DND-41 (cell line): ENCODE results near the gene ERBB4.

Experiments
- ATAC-seq: fragments of 200-7000 bp; cut with Tn5 transposase; 3 replicates; pipeline ENCODE4 v1.9.1; 2021; ENCODE audit warnings: low read depth; ENCODE audit not compliant: insufficient read depth
- DNase-seq: peaks from one replicate; pipeline ENCODE4 v3.0.0-alpha.2; 2020
- H2AFZ ChIP-seq: 2 replicates; pipeline ENCODE4 v1.6.0; 2012; ENCODE audit warnings: low read depth, low read length
- H3K27ac ChIP-seq: 2 replicates; pipeline ENCODE4 v1.5.1; 2012; ENCODE audit warnings: low read length, inconsistent platforms
- H3K27me3 ChIP-seq: fragments of 200-600 bp; sonication (generic); 2 replicates; pipeline ENCODE4 v1.6.0; 2012; ENCODE audit warnings: low read length, mild to moderate bottlenecking, inconsistent platforms; ENCODE audit not compliant: insufficient read depth, poor library complexity
- H3K36me3 ChIP-seq: 2 replicates; pipeline ENCODE4 v1.5.1; 2012; ENCODE audit warnings: low read length, inconsistent platforms; ENCODE audit not compliant: insufficient read depth
- H3K4me1 ChIP-seq: 2 replicates; pipeline ENCODE4 v1.5.1; 2012; ENCODE audit warnings: mild to moderate bottlenecking, low read length; ENCODE audit not compliant: insufficient read depth
- H3K4me2 ChIP-seq: 2 replicates; pipeline ENCODE4 v1.6.0; 2012; ENCODE audit warnings: mild to moderate bottlenecking, moderate library complexity, low read length, inconsistent platforms; ENCODE audit not compliant: insufficient read depth
- H3K4me3 ChIP-seq, 2 experiments: fragments of 200-600 bp in 1 of 2; shearing (Covaris generic) in 1 of 2; 2 replicates each; pipeline ENCODE4 v1.5.1; 2012 to 2016; ENCODE audit warnings: inconsistent platforms in 2 of 2, low read length in 2 of 2, mild to moderate bottlenecking in 2 of 2, low read depth in 1 of 2, moderate library complexity in 1 of 2
- H3K79me2 ChIP-seq: 2 replicates; pipeline ENCODE4 v1.6.0; 2012; ENCODE audit warnings: low read length, inconsistent platforms; ENCODE audit not compliant: insufficient read depth
- H3K9ac ChIP-seq: 2 replicates; pipeline ENCODE4 v1.6.0; 2012; ENCODE audit warnings: low read depth, mild to moderate bottlenecking, inconsistent platforms, low read length, moderate library complexity
- H3K9me3 ChIP-seq: 2 replicates; pipeline ENCODE4 v1.5.1; 2012; ENCODE audit warnings: low read length, moderate library complexity, mild to moderate bottlenecking, inconsistent platforms; ENCODE audit not compliant: insufficient read depth, severe bottlenecking
- H4K20me1 ChIP-seq: 2 replicates; pipeline ENCODE4 v1.6.0; 2012; ENCODE audit warnings: low read length; ENCODE audit not compliant: insufficient read depth
- CTCF ChIP-seq: IDR thresholded peaks from 2 replicates; pipeline ENCODE4 v1.5.1; 2012; ENCODE audit warnings: borderline replicate concordance, low read length, moderate library complexity, mild to moderate bottlenecking; ENCODE audit not compliant: poor library complexity, severe bottlenecking; ENCODE audit errors: extremely low read depth
- EZH2 ChIP-seq: IDR thresholded peaks from 3 replicates; pipeline ENCODE4 v1.6.1; 2012; ENCODE audit warnings: borderline replicate concordance, low read depth, mild to moderate bottlenecking, moderate library complexity, low read length, inconsistent platforms; ENCODE audit not compliant: severe bottlenecking

Gene ERBB4

GRCh38 chr2:211407076-211407475, 1131.5 kb downstream of the ERBB4 start:
- H4K20me1 ChIP-seq, result no peaks in the 10 kb centered on the region
- TF ChIP-seq EZH2 (no peak), CTCF (no peak)
- H3K4me2 ChIP-seq, result no peak overlapping the region
- H3K79me2 ChIP-seq, result no peaks in the 10 kb centered on the region
- H3K9ac ChIP-seq, result no peak overlapping the region
- no peaks in the 10 kb centered on the region for H3K9me3 ChIP-seq
- no peak overlapping the region for H2AFZ ChIP-seq
- no peak for DNase-seq
- no peak overlapping the region for H3K4me3 ChIP-seq
- no peaks in the 10 kb centered on the region for H3K36me3 ChIP-seq
- H3K27me3 ChIP-seq, result no peaks in the 10 kb centered on the region
- ATAC-seq, result no peak
- H3K4me1 ChIP-seq, result no peaks in the 10 kb centered on the region
- no peak overlapping the region for H3K27ac ChIP-seq

- Histone ChIP-seq H3K36me3 (no peaks in the 10 kb centered on the region), H3K4me1 (no peaks in the 10 kb centered on the region), H4K20me1 (no peaks in the 10 kb centered on the region), H3K4me2 (no peak overlapping the region), H3K9me3 (no peaks in the 10 kb centered on the region), H2AFZ (no peak overlapping the region), H3K9ac (no peak overlapping the region), H3K79me2 (no peaks in the 10 kb centered on the region), H3K27me3 (no peaks in the 10 kb centered on the region), H3K27ac (no peak overlapping the region), H3K4me3 (no peak overlapping the region)
- ATAC-seq (no peak), DNase-seq (no peak)
- no peak for TF ChIP-seq EZH2
- no peak for TF ChIP-seq CTCF
Observed at GRCh38 chr2:211405036-211405435, 1133.6 kb downstream of the ERBB4 start.

- H4K20me1 ChIP-seq, result no peaks in the 10 kb centered on the region
- H2AFZ ChIP-seq, result no peak overlapping the region
- H3K9me3 ChIP-seq, result no peaks in the 10 kb centered on the region
- TF ChIP-seq CTCF (no peak), EZH2 (no peak)
- H3K9ac ChIP-seq, result no peak overlapping the region
- H3K36me3 ChIP-seq, result no peaks in the 10 kb centered on the region
- no peak overlapping the region for H3K27ac ChIP-seq
- no peak overlapping the region for H3K4me2 ChIP-seq
- DNase-seq, result no peak
- ATAC-seq, result no peak
- H3K27me3 ChIP-seq, result no peaks in the 10 kb centered on the region
- H3K79me2 ChIP-seq, result no peaks in the 10 kb centered on the region
- H3K4me3 ChIP-seq, result no peak overlapping the region
- H3K4me1 ChIP-seq, result no peaks in the 10 kb centered on the region
Observed at GRCh38 chr2:211404098-211404497, 1134.5 kb downstream of the ERBB4 start.

GRCh38 chr2:211401328-211401727, 1137.3 kb downstream of the ERBB4 start:
- Histone ChIP-seq H4K20me1 (no peaks in the 10 kb centered on the region), H3K36me3 (no peaks in the 10 kb centered on the region), H3K4me2 (no peak overlapping the region), H3K79me2 (no peaks in the 10 kb centered on the region), H3K27ac (no peak overlapping the region), H3K9ac (no peak overlapping the region), H3K27me3 (no peaks in the 10 kb centered on the region), H3K4me3 (no peak overlapping the region), H3K4me1 (no peaks in the 10 kb centered on the region), H2AFZ (no peak overlapping the region), H3K9me3 (no peaks in the 10 kb centered on the region)
- no peak for TF ChIP-seq CTCF
- TF ChIP-seq EZH2, result no peak
- DNase-seq, result no peak
- ATAC-seq, result no peak
